ENCODE data around the gene COL16A1.

GRCh38 chr1:31733389-31734219 lies 29.8 kb upstream of the COL16A1 start:
- TF ChIP-seq CTCF (conservative IDR thresholded peaks at IDR 0.05; ENCODE audit: low read length) (no peak), EZH2phosphoT487 (IDR thresholded peaks at IDR 0.05; ENCODE audit: borderline replicate concordance) (no peak)

Measured in Loucy (cell line).